Measurements from ENCODE around the gene MACROD2.

GRCh38 chr20:14406495-14406894 is 411.2 kb downstream of the MACROD2 start:
- TF ChIP-seq CTCF (IDR thresholded peaks at IDR 0.05) (no peak), POLR2A (IDR thresholded peaks at IDR 0.05) (no peak), POLR2AphosphoS5 (IDR thresholded peaks at IDR 0.05) (no peak), EP300 (IDR thresholded peaks at IDR 0.05) (no peak)

Data from suprapubic skin (tissue), 4 donors.